T-helper 1 cell treated with Interleukin-12 subunit alpha and Interleukin-12 subunit beta and Interleukin-4 antibody, amounts not matched to agents 30 μg/mL and 1 μg/mL, for 36 hours (primary cell): Measurements from ENCODE around the gene MAST4.

Experiments
- H3K27ac Mint-ChIP-seq: one replicate; pipeline ENCODE4 v1.8.0; 2021; ENCODE audit warnings: mild to moderate bottlenecking, mixed read lengths
- H3K27me3 Mint-ChIP-seq: one replicate; pipeline ENCODE4 v1.8.0; 2021; ENCODE audit warnings: low read depth, mixed read lengths
- H3K36me3 Mint-ChIP-seq: one replicate; pipeline ENCODE4 v1.8.0; 2021; ENCODE audit warnings: low read depth, mixed read lengths
- H3K4me1 Mint-ChIP-seq: one replicate; pipeline ENCODE4 v1.8.0; 2021; ENCODE audit warnings: low read depth, mixed read lengths
- H3K4me3 Mint-ChIP-seq: one replicate; pipeline ENCODE4 v1.8.0; 2021; ENCODE audit warnings: mild to moderate bottlenecking, moderate library complexity, mixed read lengths
- H3K9me3 Mint-ChIP-seq: one replicate; pipeline ENCODE4 v1.8.0; 2021; ENCODE audit warnings: mixed read lengths

Gene MAST4

DNA sequence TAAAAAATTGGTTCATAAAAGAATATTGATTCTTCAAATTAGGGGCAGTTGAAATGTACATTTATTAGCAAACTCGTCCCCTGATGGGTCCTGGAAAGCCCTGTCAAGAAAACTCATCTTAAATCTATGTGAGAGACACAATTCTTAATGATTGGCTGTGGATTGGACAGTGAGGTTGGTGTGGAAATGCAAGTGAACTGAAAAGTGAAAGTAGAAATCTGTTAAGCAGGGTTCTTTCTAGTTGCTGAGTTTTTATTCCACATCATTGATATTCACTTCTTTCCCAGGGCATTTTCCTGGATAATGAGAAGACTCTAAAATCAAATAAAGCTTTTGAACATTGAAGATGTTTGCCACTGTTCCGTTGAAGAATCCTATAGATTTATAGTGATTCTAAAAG, 292.4 kb downstream of the MAST4 start:
- Mint-ChIP-seq H3K4me1 (peaks cover 21% of the 10 kb centered on the region), H3K27ac (no peak overlapping the region), H3K4me3 (no peak overlapping the region), H3K27me3 (peaks cover 14% of the 10 kb centered on the region), H3K9me3 (no peaks in the 10 kb centered on the region), H3K36me3 (peaks cover 34% of the 10 kb centered on the region)

DNA sequence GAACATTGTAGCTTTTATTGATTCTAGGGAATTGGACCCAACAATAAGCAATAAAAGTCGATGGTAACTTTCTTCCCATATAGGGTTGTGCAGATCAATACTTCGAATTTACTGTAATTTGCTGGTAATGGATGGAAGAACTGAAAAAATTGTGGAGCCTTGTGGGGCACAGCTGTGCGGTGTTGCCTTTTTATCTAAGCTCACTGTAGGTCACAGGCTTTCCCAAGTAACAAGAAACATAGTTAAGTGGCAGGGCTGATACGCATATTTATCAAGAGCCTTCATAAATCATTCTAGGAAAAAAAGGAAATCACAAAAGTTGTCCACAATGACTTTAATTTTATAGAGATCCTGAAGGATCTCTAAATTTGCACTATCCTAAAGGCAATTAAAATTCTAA, 292.9 kb downstream of the MAST4 start:
- peaks cover 21% of the 10 kb centered on the region for H3K4me1 Mint-ChIP-seq
- peaks cover 14% of the 10 kb centered on the region for H3K27me3 Mint-ChIP-seq
- no peaks in the 10 kb centered on the region for H3K9me3 Mint-ChIP-seq
- peaks cover 30% of the 10 kb centered on the region for H3K36me3 Mint-ChIP-seq
- no peak overlapping the region for H3K27ac Mint-ChIP-seq
- no peak overlapping the region for H3K4me3 Mint-ChIP-seq

DNA sequence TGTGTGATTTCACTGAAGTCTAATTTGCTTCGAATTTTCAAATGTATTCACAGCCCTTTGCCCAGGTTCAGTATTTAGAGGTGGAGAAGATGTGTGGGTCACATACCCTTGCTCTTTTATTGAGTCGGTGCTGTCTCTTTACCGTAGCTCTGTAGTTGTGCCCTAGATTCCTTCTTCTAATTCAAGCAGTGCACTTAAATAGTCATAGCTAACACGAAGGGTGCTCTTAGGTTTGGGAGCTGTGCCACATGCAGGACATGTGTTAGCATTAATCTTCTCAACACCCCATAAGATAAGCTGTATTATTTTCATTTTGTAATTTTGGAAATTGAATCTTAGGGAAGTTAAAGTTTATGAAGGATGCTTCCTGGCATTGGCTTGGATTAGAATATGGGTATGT, 293.3 kb downstream of the MAST4 start:
- no peak overlapping the region for H3K27ac Mint-ChIP-seq
- H3K4me1 Mint-ChIP-seq = peaks cover 25% of the 10 kb centered on the region
- H3K4me3 Mint-ChIP-seq = no peak overlapping the region
- H3K9me3 Mint-ChIP-seq = no peaks in the 10 kb centered on the region
- H3K27me3 Mint-ChIP-seq = peaks cover 14% of the 10 kb centered on the region
- peaks cover 32% of the 10 kb centered on the region for H3K36me3 Mint-ChIP-seq

DNA sequence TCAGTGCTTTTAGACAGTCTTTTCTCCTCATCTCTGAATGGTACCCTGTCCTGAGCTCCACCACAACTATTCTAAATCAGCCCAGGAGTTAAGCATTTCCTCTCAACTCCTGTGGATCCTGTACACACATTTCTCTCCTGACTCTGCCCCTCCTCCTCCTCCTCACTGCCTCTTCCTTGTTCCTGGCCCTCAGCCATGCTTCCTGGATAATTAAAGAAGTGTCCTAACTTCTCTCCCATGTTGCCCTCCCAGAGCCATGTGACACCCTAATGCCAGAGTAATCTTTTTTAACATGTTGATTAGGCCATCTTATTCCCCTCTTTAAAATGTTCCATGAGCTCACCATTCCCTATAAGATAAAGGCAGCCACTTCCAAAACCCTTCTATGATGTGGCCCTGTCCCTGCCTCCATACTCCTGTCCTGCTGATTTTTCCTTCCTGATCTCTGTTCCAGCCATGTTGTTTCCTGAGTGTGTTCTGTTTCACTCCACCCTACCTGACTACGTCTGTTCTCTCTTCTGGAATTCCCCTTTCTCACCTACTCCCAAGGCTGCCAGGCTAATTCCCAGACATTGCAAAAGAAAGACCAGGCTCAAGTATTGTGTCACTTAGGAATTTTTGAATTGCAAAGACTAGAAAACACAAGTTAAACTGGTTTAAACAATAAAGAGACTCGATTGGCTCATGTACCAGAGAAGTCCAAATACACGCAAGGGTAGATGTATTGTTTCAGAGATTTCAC, 295.2 kb downstream of the MAST4 start:
- Mint-ChIP-seq H3K4me1 (peaks cover 29% of the 10 kb centered on the region), H3K4me3 (no peak overlapping the region), H3K27me3 (peaks cover 14% of the 10 kb centered on the region), H3K36me3 (peaks cover 29% of the 10 kb centered on the region), H3K9me3 (no peaks in the 10 kb centered on the region), H3K27ac (no peak overlapping the region)

DNA sequence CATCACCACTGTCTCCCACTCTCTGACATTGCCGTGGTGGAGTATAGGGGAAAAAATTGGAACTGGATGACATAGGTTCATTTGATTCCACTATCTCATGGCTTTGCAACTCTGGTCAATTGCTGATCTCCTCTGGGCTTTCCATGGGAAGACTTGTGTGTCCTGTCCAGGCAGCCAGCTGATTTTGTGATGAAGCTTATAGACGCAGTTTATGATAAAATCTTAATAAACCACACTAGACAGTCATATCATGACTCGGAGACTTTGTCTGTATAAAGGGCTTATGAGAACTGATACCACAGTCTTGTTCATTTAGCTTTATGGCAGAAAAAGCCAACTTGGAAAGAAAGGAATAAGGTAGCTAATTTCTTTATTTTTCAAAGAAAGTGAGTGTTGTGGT, 296.5 kb downstream of the MAST4 start:
- Mint-ChIP-seq H3K4me1 (peaks cover 27% of the 10 kb centered on the region), H3K36me3 (peaks cover 25% of the 10 kb centered on the region), H3K27me3 (peaks cover 14% of the 10 kb centered on the region), H3K4me3 (no peak overlapping the region), H3K27ac (no peak overlapping the region), H3K9me3 (no peaks in the 10 kb centered on the region)

DNA sequence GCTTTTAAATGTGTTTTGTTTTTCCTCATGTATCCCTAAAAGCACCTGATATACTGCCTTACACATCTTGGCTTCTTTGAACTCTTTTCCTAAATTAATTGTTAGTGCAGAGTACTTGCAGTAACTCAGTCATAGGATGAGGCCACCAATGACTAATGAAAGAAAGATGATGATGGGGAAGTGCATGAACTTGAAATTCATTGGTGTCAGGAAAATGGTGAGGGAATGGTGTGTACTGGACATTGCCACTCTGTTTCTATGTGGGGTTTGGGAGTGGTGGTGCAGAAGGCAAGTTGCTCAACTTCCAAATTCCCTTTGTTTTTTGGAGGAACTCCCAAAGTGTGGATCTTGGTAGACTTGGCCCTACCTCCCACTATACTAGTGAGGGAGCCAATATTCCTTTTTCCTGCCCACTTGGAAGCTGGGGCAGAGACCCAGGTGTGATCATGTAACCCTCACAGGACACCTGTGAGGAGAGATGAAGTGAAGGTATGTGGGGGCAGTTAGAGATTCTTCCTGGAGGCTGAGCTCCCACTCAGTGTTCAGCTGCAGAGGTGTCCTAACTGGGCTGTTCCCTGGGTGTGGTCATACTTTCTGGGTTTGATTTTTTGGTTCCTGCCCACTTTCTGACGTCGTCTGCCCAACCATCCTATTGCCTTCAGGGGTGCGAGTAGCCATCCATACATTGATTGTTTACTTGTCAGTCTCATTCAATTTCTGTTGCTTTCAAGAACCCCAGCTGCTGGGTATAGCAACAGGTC, 298.5 kb downstream of the MAST4 start:
- Mint-ChIP-seq H3K9me3 (no peaks in the 10 kb centered on the region), H3K27me3 (peaks cover 7% of the 10 kb centered on the region), H3K4me3 (no peak overlapping the region), H3K36me3 (peaks cover 20% of the 10 kb centered on the region), H3K27ac (no peak overlapping the region), H3K4me1 (peaks cover 22% of the 10 kb centered on the region)

DNA sequence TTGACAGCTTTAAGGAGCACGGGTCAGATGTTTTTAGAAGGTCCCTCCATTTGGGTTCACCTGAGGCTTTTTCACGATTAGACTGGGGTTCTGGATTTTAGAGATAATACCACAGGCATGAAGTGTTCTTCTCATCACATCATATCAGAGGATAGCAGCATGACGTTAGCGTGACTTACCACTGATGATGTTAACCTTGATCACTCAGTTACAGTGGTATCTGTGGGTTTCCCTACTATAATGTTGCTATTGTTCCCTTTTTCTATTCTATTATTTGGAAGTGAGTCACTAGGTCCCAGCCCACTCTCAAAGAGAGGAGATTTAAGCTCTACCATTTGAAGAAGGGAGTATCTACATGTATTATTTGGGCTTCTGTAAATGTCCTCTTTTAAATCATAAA, 300.0 kb downstream of the MAST4 start:
- Mint-ChIP-seq H3K27ac (no peak overlapping the region), H3K36me3 (peaks cover 16% of the 10 kb centered on the region), H3K4me1 (peaks cover 20% of the 10 kb centered on the region), H3K4me3 (no peak overlapping the region), H3K27me3 (peaks cover 5% of the 10 kb centered on the region), H3K9me3 (no peaks in the 10 kb centered on the region)

DNA sequence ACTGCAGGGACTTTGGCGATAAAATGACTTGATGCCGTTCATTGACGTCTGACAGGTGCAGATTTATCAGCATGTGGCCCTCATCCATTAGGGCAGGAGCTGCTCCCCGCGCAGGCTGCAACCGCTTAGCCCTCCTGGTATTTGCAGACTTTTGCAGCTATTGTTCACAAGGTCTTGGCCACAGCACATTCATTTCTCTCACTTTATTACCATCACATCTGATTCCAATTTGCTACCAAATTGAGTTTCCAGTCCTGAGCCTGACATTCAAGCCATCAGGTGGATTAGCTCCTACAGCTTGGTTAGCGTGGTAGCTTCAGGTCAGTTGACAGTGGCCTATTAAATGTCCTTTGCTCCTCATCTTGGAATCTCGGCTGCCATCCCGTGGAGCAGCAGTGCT, 301.2 kb downstream of the MAST4 start:
- Mint-ChIP-seq H3K4me1 (peaks cover 14% of the 10 kb centered on the region), H3K4me3 (no peak overlapping the region)

DNA sequence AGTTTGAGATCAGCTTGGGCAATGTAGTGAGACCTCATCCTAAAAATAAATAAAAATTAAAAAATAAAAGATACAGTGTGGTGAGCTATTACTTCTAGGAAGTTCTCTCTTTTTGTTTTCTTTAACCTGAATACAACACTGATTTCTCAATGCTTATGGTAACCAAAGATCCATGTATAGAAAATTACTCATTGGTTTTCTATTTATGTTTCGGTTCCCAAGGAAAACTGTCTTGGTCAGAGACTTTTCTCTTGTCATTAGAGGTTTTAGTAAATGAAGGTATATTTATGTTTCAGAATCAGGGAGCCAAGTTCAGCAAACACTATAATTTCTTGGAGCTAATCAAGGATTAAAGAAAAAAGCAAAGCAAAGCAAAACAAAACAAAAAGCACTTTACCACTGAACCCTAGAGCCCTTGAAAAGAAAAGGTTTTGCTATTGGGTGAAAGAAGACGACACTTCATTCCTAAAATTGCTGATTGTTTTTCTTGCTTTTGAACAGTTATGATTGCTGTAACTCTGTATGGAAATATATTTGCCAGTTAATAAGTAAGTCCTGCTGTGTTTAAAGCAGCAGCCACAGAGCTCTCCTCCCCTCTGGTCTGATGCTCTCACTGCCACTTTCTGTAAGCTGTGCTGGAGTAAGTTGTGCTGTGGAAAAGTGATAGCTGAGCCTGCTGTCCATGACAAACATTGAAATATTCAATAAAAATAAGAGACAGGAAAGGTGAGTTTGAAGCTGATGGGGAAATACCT, 302.2 kb downstream of the MAST4 start:
- Mint-ChIP-seq H3K36me3 (peaks cover 10% of the 10 kb centered on the region), H3K4me3 (no peak overlapping the region), H3K27ac (no peak overlapping the region), H3K9me3 (no peaks in the 10 kb centered on the region), H3K27me3 (no peaks in the 10 kb centered on the region), H3K4me1 (peaks cover 9% of the 10 kb centered on the region)

More for the DNA sequence above, 301.2 kb downstream of the MAST4 start:
- H3K9me3 Mint-ChIP-seq = no peaks in the 10 kb centered on the region
- no peaks in the 10 kb centered on the region for H3K27me3 Mint-ChIP-seq
- H3K36me3 Mint-ChIP-seq = peaks cover 8% of the 10 kb centered on the region
- no peak overlapping the region for H3K27ac Mint-ChIP-seq

DNA sequence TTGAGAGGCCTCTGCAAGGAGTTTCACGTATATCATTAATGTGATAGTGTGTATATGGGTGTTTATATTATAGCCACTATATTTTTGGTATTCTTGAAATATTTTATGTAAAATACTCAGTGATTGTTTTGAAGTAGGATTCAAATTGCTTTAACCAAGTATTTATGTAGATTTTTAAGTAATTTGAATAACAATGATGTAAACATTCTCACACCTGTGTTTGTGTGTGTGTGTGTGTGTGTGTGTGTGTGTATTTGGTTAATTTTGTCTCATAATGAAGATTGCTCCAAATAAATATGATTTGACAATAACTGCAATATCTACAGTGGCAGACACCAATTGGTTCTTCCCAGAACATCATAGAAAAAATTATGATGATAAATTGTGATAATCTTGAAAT, 307.0 kb downstream of the MAST4 start:
- Mint-ChIP-seq H3K27ac (no peak overlapping the region), H3K4me1 (peaks cover 4% of the 10 kb centered on the region), H3K27me3 (no peaks in the 10 kb centered on the region), H3K36me3 (peaks cover 6% of the 10 kb centered on the region), H3K9me3 (no peaks in the 10 kb centered on the region), H3K4me3 (no peak overlapping the region)

DNA sequence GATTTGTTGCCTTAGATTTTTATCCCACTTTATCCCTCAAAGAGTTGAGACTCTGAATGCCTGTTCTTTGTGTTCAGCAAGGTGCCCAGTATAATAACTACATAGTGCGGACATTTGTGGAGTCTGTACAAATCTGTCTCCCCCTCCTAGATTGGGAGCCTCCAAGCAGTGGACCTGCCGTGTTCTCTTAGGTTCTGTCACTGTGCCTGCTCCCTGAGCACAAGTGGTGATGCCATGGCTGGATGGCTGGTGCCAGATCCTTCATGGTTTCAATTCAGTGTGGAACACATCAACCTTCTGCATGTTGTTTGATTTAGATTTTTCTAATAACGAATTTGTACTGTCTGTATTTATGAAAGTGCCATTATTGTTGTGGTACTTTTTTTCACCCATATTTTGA, 307.5 kb downstream of the MAST4 start:
- Mint-ChIP-seq H3K4me3 (no peak overlapping the region), H3K27me3 (no peaks in the 10 kb centered on the region), H3K4me1 (peaks cover 6% of the 10 kb centered on the region), H3K9me3 (no peaks in the 10 kb centered on the region), H3K27ac (no peak overlapping the region), H3K36me3 (peaks cover 6% of the 10 kb centered on the region)

DNA sequence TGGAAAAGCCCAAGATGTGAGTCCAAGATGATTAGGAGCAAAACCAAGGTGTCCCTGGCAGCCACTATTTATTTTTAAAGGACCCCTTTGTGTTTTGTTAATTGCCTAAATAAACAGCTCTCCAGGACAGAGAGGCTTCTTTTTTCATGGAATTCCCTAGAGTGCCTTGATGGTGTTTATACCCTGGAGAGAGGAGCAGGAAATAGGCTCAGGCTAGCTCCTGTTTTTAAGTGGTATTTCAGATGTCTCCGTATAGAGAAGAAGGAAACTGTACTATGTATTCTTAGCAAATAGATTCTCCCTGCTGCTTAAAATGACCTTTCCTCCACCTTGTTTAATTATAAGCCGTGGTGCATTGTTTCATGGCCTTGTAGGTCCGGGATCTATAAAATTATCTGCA, 308.0 kb downstream of the MAST4 start:
- H3K36me3 Mint-ChIP-seq = peaks cover 8% of the 10 kb centered on the region
- H3K27me3 Mint-ChIP-seq = no peaks in the 10 kb centered on the region
- H3K4me1 Mint-ChIP-seq = peaks cover 7% of the 10 kb centered on the region
- no peak overlapping the region for H3K4me3 Mint-ChIP-seq
- no peaks in the 10 kb centered on the region for H3K9me3 Mint-ChIP-seq
- H3K27ac Mint-ChIP-seq = no peak overlapping the region

DNA sequence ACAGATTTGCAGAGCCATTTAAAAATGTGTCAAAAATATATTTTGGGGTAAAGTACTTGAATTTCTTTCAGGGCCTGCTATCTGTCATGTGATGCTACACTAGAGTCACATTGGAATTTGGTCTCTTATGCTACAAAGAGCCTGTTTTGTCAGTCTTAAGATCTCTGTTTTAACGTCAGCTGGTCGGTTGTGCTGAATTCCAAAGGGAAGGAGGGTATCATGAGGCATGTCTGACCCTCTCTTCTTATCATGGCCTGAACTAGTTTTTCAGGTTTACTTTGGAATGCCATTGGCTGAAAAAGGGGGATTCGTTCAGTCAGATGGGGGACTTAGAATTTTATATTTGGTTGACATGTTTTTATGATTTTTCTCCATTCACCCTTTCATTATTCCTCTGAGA, 309.8 kb downstream of the MAST4 start:
- Mint-ChIP-seq H3K27me3 (no peaks in the 10 kb centered on the region), H3K4me1 (peaks cover 9% of the 10 kb centered on the region), H3K27ac (no peak overlapping the region), H3K9me3 (no peaks in the 10 kb centered on the region), H3K36me3 (peaks cover 10% of the 10 kb centered on the region), H3K4me3 (no peak overlapping the region)

DNA sequence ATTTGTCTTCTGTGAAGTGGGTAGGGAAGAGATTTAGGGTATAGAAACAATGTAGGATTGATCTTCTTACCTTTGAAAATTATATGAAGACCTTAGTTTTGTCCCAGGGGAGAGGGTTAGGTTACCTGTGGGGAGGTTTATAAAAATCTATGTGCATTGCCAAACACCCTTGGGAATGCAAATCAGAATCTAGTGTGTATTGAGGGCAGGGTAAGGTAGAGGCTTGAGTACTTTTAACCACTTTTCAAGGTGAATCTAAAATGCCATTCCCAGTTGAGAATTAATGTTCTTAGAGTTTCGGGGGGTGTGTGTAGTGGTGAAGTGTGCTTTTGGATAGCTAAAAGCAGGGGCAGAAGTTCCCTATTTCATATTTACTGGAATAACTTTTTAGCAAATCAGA, 312.0 kb downstream of the MAST4 start:
- Mint-ChIP-seq H3K36me3 (peaks cover 8% of the 10 kb centered on the region), H3K27ac (no peak overlapping the region), H3K9me3 (no peaks in the 10 kb centered on the region), H3K4me1 (peaks cover 19% of the 10 kb centered on the region), H3K4me3 (no peak overlapping the region), H3K27me3 (no peaks in the 10 kb centered on the region)

DNA sequence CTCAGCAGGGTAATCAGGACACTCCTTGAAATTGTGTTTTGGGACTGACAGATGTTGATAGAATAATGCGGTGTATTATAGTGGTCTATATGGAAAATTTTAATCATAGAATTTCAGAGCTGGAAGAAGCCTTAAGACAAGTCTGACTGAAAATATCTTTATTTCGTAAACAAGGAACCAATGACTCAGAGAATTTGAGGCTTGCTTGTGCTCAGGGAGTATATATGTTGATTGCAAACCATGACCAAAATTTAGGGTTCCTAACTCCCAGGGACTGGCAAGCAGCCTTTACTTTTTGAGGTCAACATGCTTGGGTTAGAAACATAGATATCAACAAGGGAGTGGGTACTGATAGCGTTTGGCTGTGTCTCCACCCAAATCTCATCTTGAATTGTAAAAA, 313.2 kb downstream of the MAST4 start:
- H3K36me3 Mint-ChIP-seq = peaks cover 5% of the 10 kb centered on the region
- H3K27ac Mint-ChIP-seq = no peak overlapping the region
- no peak overlapping the region for H3K4me3 Mint-ChIP-seq
- no peaks in the 10 kb centered on the region for H3K9me3 Mint-ChIP-seq
- peaks cover 23% of the 10 kb centered on the region for H3K4me1 Mint-ChIP-seq
- no peaks in the 10 kb centered on the region for H3K27me3 Mint-ChIP-seq
